ENCODE measurements around the gene SND1.

DNA sequence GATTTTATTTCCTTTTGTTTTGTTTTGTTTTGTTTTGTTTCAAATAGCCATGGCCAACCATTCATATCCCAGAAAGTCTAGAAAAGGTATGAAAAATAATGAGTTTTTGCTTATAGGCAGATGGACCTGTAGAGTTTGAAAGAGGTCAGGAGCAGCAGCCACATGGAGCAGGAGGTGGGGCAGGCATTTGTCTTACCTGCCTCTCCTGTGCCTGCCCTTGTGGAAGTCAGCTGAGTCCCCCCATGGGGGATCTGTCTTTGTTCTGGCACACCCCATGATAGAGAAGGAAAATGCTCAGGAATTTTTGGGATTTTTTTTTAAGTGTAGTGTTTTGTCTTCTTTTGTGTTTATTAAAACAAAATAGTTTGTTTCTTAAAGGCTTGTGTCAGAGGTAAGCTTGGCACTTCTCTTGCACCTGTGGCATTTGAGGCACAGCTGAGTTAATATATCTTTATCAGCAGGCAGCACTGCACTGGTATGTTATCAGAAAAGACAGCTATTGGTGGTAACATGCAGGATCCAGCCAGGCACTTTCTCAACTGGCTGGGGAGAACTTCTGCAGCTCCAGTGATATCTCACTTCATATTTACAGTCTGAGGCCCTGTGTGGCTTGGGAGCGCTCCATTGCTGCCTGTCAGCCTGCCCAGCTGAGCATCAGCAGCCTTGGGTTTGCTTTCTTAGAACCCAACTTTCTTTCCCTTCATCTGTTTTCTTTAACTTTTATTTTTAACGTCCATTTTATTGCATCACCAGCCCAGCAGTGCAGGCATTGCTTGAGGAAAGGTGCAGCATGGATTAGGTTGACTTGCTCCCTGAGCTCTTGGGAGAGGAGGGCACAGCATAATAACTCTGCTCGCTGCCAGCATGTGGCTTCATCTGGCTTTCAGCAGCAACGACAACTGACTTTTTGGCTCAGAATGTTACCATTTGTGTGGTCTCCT is 334.9 kb downstream of the SND1 start:
- TF ChIP-seq EZH2phosphoT487 (IDR thresholded peaks at IDR 0.05; ENCODE audit: borderline replicate concordance, low read length) (no peak), EZH2 (IDR thresholded peaks at IDR 0.05; ENCODE audit: low read length, unreplicated experiment) (no peak)
- TF ChIP-seq, protein P1, sequence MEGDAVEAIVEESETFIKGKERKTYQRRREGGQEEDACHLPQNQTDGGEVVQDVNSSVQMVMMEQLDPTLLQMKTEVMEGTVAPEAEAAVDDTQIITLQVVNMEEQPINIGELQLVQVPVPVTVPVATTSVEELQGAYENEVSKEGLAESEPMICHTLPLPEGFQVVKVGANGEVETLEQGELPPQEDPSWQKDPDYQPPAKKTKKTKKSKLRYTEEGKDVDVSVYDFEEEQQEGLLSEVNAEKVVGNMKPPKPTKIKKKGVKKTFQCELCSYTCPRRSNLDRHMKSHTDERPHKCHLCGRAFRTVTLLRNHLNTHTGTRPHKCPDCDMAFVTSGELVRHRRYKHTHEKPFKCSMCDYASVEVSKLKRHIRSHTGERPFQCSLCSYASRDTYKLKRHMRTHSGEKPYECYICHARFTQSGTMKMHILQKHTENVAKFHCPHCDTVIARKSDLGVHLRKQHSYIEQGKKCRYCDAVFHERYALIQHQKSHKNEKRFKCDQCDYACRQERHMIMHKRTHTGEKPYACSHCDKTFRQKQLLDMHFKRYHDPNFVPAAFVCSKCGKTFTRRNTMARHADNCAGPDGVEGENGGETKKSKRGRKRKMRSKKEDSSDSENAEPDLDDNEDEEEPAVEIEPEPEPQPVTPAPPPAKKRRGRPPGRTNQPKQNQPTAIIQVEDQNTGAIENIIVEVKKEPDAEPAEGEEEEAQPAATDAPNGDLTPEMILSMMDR (conservative IDR thresholded peaks at IDR 0.05; ENCODE audit: low read depth, low read length), result no peak

Measured in PC-3 (cell line).